ENCODE measurements around the gene DLG5. TPM values are rescaled to one million over a fixed set of nuclear protein-coding genes. Genes with fewer than 3 reads are reported as not detected.

DLG5 gene
- total RNA-seq, 4 donors from 2014 or later = 40.6 to 134 (median 61.5) TPM

DNA sequence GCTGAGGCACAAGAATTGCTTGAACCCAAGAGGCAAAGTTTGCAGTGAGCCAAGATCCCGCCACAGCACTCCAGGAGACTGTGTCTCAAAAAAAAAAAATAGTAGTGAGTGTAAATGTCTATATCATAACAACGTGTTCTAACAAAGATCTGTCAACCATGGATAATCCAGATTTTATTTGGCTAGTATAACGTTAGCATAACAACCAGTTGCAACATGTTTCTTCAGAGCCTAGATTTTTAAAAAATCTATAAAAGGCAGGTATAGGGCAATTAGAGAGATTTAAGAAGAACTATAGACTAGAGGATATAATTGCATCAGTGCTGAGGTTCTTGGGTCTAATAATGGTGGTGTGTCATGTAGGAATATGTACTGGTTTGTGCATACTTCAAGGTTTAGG, 30.5 kb downstream of the DLG5 start:
- Histone ChIP-seq H3K4me3 (no peak overlapping the region), H3K27me3 (no peaks in the 10 kb centered on the region), H3K4me1 (peaks cover 0 to 48% (median 8%) of the 10 kb centered on the region in 4 donors), H3K9me3 (no peaks in the 10 kb centered on the region), H3K36me3 (no peaks in the 10 kb centered on the region), H3K27ac (no peak overlapping the region)
- no peak for DNase-seq
- TF ChIP-seq POLR2A (IDR thresholded peaks at IDR 0.05) = no peak
- TF ChIP-seq, protein P1, sequence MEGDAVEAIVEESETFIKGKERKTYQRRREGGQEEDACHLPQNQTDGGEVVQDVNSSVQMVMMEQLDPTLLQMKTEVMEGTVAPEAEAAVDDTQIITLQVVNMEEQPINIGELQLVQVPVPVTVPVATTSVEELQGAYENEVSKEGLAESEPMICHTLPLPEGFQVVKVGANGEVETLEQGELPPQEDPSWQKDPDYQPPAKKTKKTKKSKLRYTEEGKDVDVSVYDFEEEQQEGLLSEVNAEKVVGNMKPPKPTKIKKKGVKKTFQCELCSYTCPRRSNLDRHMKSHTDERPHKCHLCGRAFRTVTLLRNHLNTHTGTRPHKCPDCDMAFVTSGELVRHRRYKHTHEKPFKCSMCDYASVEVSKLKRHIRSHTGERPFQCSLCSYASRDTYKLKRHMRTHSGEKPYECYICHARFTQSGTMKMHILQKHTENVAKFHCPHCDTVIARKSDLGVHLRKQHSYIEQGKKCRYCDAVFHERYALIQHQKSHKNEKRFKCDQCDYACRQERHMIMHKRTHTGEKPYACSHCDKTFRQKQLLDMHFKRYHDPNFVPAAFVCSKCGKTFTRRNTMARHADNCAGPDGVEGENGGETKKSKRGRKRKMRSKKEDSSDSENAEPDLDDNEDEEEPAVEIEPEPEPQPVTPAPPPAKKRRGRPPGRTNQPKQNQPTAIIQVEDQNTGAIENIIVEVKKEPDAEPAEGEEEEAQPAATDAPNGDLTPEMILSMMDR (IDR thresholded peaks at IDR 0.05) = no peak

DNA sequence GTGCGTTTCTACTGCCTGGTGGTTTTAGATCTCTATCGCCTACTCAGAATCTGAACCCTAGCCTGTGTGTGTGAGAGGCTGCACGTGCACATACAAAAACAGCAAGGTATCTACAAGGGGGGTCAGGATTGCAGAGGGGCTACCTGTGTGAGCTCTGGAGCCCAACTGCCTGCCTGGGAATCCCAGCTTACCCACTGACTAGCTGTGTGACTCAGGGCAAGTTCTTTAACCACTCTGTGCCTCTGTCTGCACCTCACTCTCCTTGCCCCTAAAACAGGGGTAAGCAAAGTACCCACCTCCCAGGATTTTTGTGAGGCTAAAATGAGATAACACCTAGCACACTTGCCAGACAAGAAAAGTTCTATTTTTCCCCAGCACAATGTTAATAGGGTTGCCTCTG, 32.5 kb downstream of the DLG5 start:
- Histone ChIP-seq H3K9me3 (no peaks in the 10 kb centered on the region), H3K27me3 (no peaks in the 10 kb centered on the region), H3K4me3 (no peak overlapping the region), H3K27ac (no peak overlapping the region), H3K4me1 (peaks cover 0 to 38% (median 6%) of the 10 kb centered on the region in 4 donors), H3K36me3 (no peaks in the 10 kb centered on the region)
- DNase-seq = no peak
- TF ChIP-seq POLR2A (IDR thresholded peaks at IDR 0.05) = no peak
- TF ChIP-seq, protein P1 (IDR thresholded peaks at IDR 0.05) = no peak

DNA sequence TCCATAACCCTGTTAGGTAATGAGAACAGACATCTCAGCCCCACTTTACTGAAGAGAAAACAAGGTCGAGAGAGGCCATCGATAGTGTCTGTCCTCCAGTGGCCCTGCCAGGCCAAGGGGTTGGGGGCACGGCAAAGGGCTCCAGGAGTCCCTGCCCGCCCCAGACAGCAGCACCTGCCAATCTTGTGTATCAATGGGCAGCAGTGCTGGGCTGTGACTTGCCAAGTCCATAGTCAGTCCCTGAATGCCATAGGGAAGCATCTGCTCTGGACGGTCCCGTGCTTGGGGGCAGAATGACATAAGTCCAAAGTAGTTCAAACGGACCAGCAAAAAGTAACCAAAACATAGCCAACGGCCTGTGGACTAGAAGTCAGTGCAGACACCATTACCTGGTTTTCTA, 33.2 kb downstream of the DLG5 start:
- no peak overlapping the region for H3K4me3 ChIP-seq
- no peak for TF ChIP-seq POLR2A (IDR thresholded peaks at IDR 0.05)
- TF ChIP-seq, protein P1 (IDR thresholded peaks at IDR 0.05) = no peak
- no peak for DNase-seq
- no peaks in the 10 kb centered on the region for H3K36me3 ChIP-seq
- H3K9me3 ChIP-seq = no peaks in the 10 kb centered on the region
- no peaks in the 10 kb centered on the region for H3K27me3 ChIP-seq
- H3K4me1 ChIP-seq = peaks cover 0 to 38% (median 2%) of the 10 kb centered on the region in 4 donors
- H3K27ac ChIP-seq = no peak overlapping the region

DNA sequence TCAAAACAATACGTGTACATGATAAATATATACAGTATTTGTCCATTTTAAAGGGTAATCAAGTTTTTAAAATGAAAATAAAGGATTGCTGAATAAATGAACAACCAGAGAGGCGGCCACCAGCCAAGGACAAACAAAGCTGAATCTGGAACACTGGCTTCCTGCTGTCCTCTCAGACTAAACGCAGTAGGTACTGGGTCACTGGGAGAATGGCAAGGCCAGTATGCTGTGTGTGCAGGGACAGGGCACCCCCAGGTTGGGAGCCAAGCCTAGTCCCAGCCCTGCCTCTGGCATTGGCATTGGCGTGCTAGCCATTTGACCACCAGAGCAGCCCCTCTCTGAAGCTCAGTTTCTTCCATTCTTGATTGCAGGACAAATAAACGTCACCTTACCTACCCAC, 33.8 kb downstream of the DLG5 start:
- no peak overlapping the region for H3K27ac ChIP-seq
- TF ChIP-seq, protein P1 (IDR thresholded peaks at IDR 0.05) = no peak
- no peak for TF ChIP-seq POLR2A (IDR thresholded peaks at IDR 0.05)
- no peak for DNase-seq
- no peak overlapping the region for H3K4me3 ChIP-seq
- no peaks in the 10 kb centered on the region for H3K27me3 ChIP-seq
- no peaks in the 10 kb centered on the region for H3K9me3 ChIP-seq
- no peaks in the 10 kb centered on the region for H3K36me3 ChIP-seq
- peaks cover 0 to 38% (median 2%) of the 10 kb centered on the region in 4 donors for H3K4me1 ChIP-seq

DNA sequence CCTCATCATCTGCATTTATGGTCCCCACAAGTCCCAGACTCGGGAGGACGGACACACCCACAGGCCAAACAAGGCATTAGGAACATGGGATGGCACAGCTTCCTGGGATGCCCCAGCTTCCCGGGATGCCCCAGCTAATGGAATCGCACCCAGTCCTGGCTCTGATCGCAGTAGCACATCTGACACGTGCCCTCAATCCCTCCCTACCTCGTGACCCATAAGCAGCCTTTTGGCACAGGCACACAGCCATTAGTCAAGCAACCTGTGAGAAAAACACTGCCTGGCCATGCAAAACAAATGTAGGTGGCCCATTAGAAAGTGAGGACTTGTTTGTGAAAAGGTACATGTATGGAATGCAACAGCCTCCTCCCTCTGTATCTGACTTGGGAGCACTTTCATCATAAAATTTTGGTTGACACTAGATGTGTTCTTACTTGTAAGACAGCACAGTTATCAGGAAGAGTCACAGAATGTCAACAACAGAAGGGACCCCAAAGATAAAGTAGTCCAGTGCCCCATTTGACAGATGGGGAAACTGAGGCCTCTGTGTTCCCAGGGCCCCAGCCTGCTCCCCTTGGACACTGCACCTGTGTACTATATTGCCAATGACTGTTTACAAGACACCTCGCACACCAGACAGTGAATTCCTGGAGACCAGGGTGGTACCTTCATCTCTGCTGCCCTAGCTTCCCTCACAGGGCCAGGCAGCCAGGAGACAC, 34.4 kb downstream of the DLG5 start:
- no peak overlapping the region for H3K27ac ChIP-seq

More for the DNA sequence above, 34.4 kb downstream of the DLG5 start:
- DNase-seq = no peak
- no peaks in the 10 kb centered on the region for H3K9me3 ChIP-seq
- peaks cover 0 to 42% (median 2%) of the 10 kb centered on the region in 4 donors for H3K4me1 ChIP-seq
- no peaks in the 10 kb centered on the region for H3K27me3 ChIP-seq
- no peak for TF ChIP-seq POLR2A (IDR thresholded peaks at IDR 0.05)
- TF ChIP-seq, protein P1 (IDR thresholded peaks at IDR 0.05) = no peak
- H3K36me3 ChIP-seq = no peaks in the 10 kb centered on the region
- H3K4me3 ChIP-seq = no peak overlapping the region

Data from Peyer's patch (tissue), 4 donors.